SK-N-SH (cell line): Measurements from ENCODE around the gene FAM47A. TPM values are rescaled to one million over a fixed set of nuclear protein-coding genes. Genes with fewer than 3 reads are reported as not detected.

ENCODE experiments used
- CTCF ChIA-PET: fragments of 300-600, 350-600 bp; formaldehyde crosslinking; extraction: SDS; loops from one replicate; lab custom pipeline; 2021; lab: Yijun Ruan, JAX
- POLR2A ChIA-PET: fragments of 350-600 bp; sonication (Branson Sonifier 250); formaldehyde crosslinking; extraction: SDS; loops from one replicate; lab custom pipeline; 2020; ENCODE audit warnings: antibody characterized with exemption, inconsistent platforms; lab: Yijun Ruan, JAX
- DNase-seq: peaks from one replicate; pipeline ENCODE4 v3.0.0; 2012
- H2AFZ ChIP-seq: fragments of 200-600 bp; sonication (generic); 2 replicates; pipeline ENCODE4 v1.8.1; 2016; ENCODE audit warnings: antibody characterized with exemption, mild to moderate bottlenecking, low read depth
- H3F3A ChIP-seq: fragments of 200-600 bp; sonication (generic); replicated peaks from 2 replicates; pipeline ENCODE3; 2016; ENCODE audit warnings: antibody characterized with exemption, mild to moderate bottlenecking; ENCODE audit not compliant: insufficient read depth
- H3K27ac ChIP-seq, 2 experiments: fragments of 200-500 bp in 1 of 2; fragments of 200-600 bp in 1 of 2; sonication (Bioruptor generic) in 1 of 2; sonication (generic), shearing (Covaris generic) in 1 of 2; 2 replicates each; pipeline versions ENCODE4 v1.5.1 to v1.6.1; 2014 to 2016; ENCODE audit warnings: low read depth in 2 of 2, inconsistent platforms in 1 of 2, low read length in 1 of 2, mild to moderate bottlenecking in 1 of 2, mixed read lengths in 1 of 2
- H3K27me3 ChIP-seq: fragments of 200-600 bp; sonication (generic), shearing (Covaris generic); 2 replicates; pipeline ENCODE4 v1.6.1; 2016; ENCODE audit warnings: mixed run types; ENCODE audit not compliant: insufficient read depth
- H3K36me3 ChIP-seq, 2 experiments: fragments of 200-500 bp in 1 of 2; fragments of 200-600 bp in 1 of 2; sonication (Bioruptor generic) in 1 of 2; sonication (generic) in 1 of 2; replicated peaks in 1 of 2; 2 replicates each; pipeline versions ENCODE3 to v1.5.1; 2014 to 2016; ENCODE audit warnings: low read length in 1 of 2, mild to moderate bottlenecking in 1 of 2; ENCODE audit not compliant: insufficient read depth in 2 of 2, control insufficient read depth in 1 of 2
- H3K4me1 ChIP-seq, 2 experiments: fragments of 200-500 bp in 1 of 2; fragments of 200-600 bp in 1 of 2; sonication (Bioruptor generic) in 1 of 2; sonication (generic), shearing (Covaris generic) in 1 of 2; 2 replicates each; pipeline versions ENCODE4 v1.5.1 to v1.6.1; 2014 to 2016; ENCODE audit warnings: low read depth in 1 of 2, low read length in 1 of 2, mixed run types in 1 of 2; ENCODE audit not compliant: insufficient read depth in 2 of 2, control insufficient read depth in 1 of 2
- H3K4me2 ChIP-seq: fragments of 200-600 bp; sonication (generic), shearing (Covaris generic); 2 replicates; pipeline ENCODE4 v1.6.1; 2017; ENCODE audit warnings: mixed run types
- H3K4me3 ChIP-seq, 2 experiments: fragments of 200-500 bp in 1 of 2; fragments of 200-600 bp in 1 of 2; sonication (Bioruptor generic) in 1 of 2; sonication (generic), shearing (Covaris generic) in 1 of 2; 2 replicates each; pipeline versions ENCODE4 v1.5.1 to v1.8.1; 2014 to 2016; ENCODE audit warnings: low read depth in 2 of 2, inconsistent platforms in 1 of 2, low read length in 1 of 2, mild to moderate bottlenecking in 1 of 2, mixed read lengths in 1 of 2, moderate library complexity in 1 of 2
- H3K79me2 ChIP-seq: fragments of 200-600 bp; sonication (generic); 2 replicates; pipeline ENCODE4 v1.8.1; 2017; ENCODE audit warnings: mild to moderate bottlenecking; ENCODE audit not compliant: insufficient read depth
- H3K9ac ChIP-seq: fragments of 200-600 bp; sonication (generic); 2 replicates; pipeline ENCODE4 v1.6.1; 2017; ENCODE audit warnings: mixed run types
- H3K9me2 ChIP-seq: fragments of 200-600 bp; sonication (generic); 2 replicates; pipeline ENCODE4 v1.6.1; 2017; ENCODE audit warnings: mixed run types
- H3K9me3 ChIP-seq: fragments of 200-600 bp; sonication (generic); 2 replicates; pipeline ENCODE4 v1.6.1; 2017; ENCODE audit warnings: mixed run types, mild to moderate bottlenecking, moderate library complexity
- H4K20me1 ChIP-seq: fragments of 200-600 bp; sonication (generic); 2 replicates; pipeline ENCODE4 v1.6.1; 2017; ENCODE audit warnings: mild to moderate bottlenecking, mixed run types; ENCODE audit not compliant: insufficient read depth
- ELF1 ChIP-seq: IDR thresholded peaks from 2 replicates; pipeline ENCODE4 v1.4.0; 2012
- EP300 ChIP-seq, 2 experiments: IDR thresholded peaks; 2 replicates each; pipeline versions ENCODE4 v1.4.0 to v1.6.1; 2012; ENCODE audit warnings: borderline replicate concordance in 1 of 2, low read depth in 1 of 2, low read length in 1 of 2
- EZH2phosphoT487 ChIP-seq: fragments of 200-600 bp; sonication (generic); IDR thresholded peaks from 2 replicates; pipeline ENCODE4 v1.6.1; 2017; ENCODE audit warnings: low read depth, mixed run types, mild to moderate bottlenecking, antibody characterized with exemption, moderate library complexity, borderline replicate concordance
- FOSL2 ChIP-seq: IDR thresholded peaks from 2 replicates; pipeline ENCODE4 v1.4.0; 2012; ENCODE audit warnings: low read depth, mild to moderate bottlenecking, moderate library complexity, borderline replicate concordance
- FOXJ3 ChIP-seq: sonication (generic); formaldehyde crosslinking; IDR thresholded peaks from 2 replicates; pipeline ENCODE4 v1.5.1; 2020; ENCODE audit warnings: mild to moderate bottlenecking, missing genetic modification reagents
- FOXM1 ChIP-seq: IDR thresholded peaks from 2 replicates; pipeline ENCODE4 v1.4.0; 2012; ENCODE audit warnings: low read depth, mild to moderate bottlenecking
- GABPA ChIP-seq: IDR thresholded peaks from 2 replicates; pipeline ENCODE4 v1.4.0; 2012; ENCODE audit warnings: low read depth, mild to moderate bottlenecking
- JUND ChIP-seq: IDR thresholded peaks from 2 replicates; pipeline ENCODE4 v1.4.0; 2012
- MAX ChIP-seq: IDR thresholded peaks from 2 replicates; pipeline ENCODE4 v1.4.0; 2012; ENCODE audit warnings: low read depth
- MEF2A ChIP-seq: IDR thresholded peaks from 2 replicates; pipeline ENCODE4 v1.4.0; 2012; ENCODE audit warnings: low read depth, borderline replicate concordance
- NRF1 ChIP-seq: IDR thresholded peaks from 2 replicates; pipeline ENCODE4 v1.6.1; 2012; ENCODE audit warnings: low read depth, mild to moderate bottlenecking, low read length
- RAD21 ChIP-seq: IDR thresholded peaks from 2 replicates; pipeline ENCODE4 v1.6.1; 2012; ENCODE audit warnings: mild to moderate bottlenecking, low read length
- RCOR1 ChIP-seq: fragments of 150-350 bp; IDR thresholded peaks from 2 replicates; pipeline ENCODE4 v1.6.1; 2017; ENCODE audit warnings: antibody characterized with exemption, low read length
- TCF12 ChIP-seq: IDR thresholded peaks from 2 replicates; pipeline ENCODE4 v1.4.0; 2012
- TEAD4 ChIP-seq: IDR thresholded peaks from 2 replicates; pipeline ENCODE4 v1.4.0; 2012; ENCODE audit warnings: mild to moderate bottlenecking, borderline replicate concordance; ENCODE audit not compliant: insufficient read depth
- USF1 ChIP-seq: IDR thresholded peaks from 2 replicates; pipeline ENCODE4 v1.4.0; 2012; ENCODE audit warnings: low read depth, borderline replicate concordance
- YY1 ChIP-seq: IDR thresholded peaks from 2 replicates; pipeline ENCODE4 v1.4.0; 2012; ENCODE audit warnings: low read depth, mild to moderate bottlenecking
- ZBTB33 ChIP-seq: IDR thresholded peaks from 2 replicates; pipeline ENCODE4 v1.4.0; 2012; ENCODE audit warnings: low read depth, borderline replicate concordance
- WGBS: methylation state at CpG from one replicate; pipeline ENCODE4 v1.1.6; 2017; ENCODE audit warnings: low lambda C conversion rate; 5-methylcytosine and 5-hydroxymethylcytosine counted together
- polyA plus RNA-seq, 3 experiments: library from polyadenylated mRNA; depleted of rRNA; stranded (reverse); fragments of >200 nt; gene quantifications; 2 replicates each; pipeline ENCODE4 v1.2.3, GENCODE V29; 2012
- TF ChIP-seq, protein P1 (sequence below): fragments of 200-600 bp; sonication (generic); IDR thresholded peaks from 2 replicates; pipeline ENCODE4 v1.6.1; 2017; ENCODE audit warnings: antibody characterized with exemption, mild to moderate bottlenecking, moderate library complexity
- TF ChIP-seq, protein P2 (sequence below): IDR thresholded peaks from 2 replicates; pipeline ENCODE4 v1.6.1; 2012; ENCODE audit warnings: mild to moderate bottlenecking, low read depth, low read length, moderate library complexity
- TF ChIP-seq, protein P3 (sequence below): fragments of 150-350 bp; IDR thresholded peaks from 2 replicates; pipeline ENCODE4 v1.6.1; 2016; ENCODE audit warnings: mild to moderate bottlenecking, low read depth, low read length

Gene FAM47A
- polyA plus RNA-seq, 1 of the 3 experiments (the other 2 are of a cell fraction) = not detected

GRCh38 chrX:34126011-34126410, 6.1 kb downstream of the FAM47A start (continued):
- TF ChIP-seq EZH2phosphoT487 (no peak), FOXJ3 (CRISPR knock-in tag) (no peak), TEAD4 (no peak), FOXM1 (no peak), GABPA (no peak), FOSL2 (no peak), YY1 (no peak)
- TF ChIP-seq, protein P1, sequence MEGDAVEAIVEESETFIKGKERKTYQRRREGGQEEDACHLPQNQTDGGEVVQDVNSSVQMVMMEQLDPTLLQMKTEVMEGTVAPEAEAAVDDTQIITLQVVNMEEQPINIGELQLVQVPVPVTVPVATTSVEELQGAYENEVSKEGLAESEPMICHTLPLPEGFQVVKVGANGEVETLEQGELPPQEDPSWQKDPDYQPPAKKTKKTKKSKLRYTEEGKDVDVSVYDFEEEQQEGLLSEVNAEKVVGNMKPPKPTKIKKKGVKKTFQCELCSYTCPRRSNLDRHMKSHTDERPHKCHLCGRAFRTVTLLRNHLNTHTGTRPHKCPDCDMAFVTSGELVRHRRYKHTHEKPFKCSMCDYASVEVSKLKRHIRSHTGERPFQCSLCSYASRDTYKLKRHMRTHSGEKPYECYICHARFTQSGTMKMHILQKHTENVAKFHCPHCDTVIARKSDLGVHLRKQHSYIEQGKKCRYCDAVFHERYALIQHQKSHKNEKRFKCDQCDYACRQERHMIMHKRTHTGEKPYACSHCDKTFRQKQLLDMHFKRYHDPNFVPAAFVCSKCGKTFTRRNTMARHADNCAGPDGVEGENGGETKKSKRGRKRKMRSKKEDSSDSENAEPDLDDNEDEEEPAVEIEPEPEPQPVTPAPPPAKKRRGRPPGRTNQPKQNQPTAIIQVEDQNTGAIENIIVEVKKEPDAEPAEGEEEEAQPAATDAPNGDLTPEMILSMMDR = no peak

DNA sequence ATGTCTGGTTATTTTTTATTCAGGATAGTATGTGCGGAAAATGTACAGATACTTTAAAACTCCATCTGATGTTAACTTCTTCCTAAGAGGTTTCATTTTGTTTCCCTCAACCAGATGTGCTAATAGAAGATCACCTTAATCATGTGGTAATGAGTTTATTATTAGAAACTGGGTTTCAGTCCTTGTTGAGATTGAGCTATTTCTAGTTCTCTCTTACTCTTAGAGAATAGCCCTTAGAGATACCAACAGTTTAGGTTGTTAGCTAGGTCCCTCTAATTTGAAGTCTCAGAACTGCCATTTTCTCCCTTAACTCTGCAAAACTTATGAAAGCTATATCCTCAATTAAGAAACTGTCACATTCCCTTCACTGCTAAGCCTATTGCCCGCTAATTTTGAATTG, 13.0 kb downstream of the FAM47A start:
- H3F3A ChIP-seq = no peaks in the 10 kb centered on the region
- no peak overlapping the region for H3K4me3 ChIP-seq
- H3K9me3 ChIP-seq = no peaks in the 10 kb centered on the region
- no peaks in the 10 kb centered on the region for H3K27me3 ChIP-seq
- 15% methylated on average over 2 of the region's 2 CpGs for WGBS
- POLR2A ChIA-PET = no interaction called here
- no peaks in the 10 kb centered on the region for H3K9me2 ChIP-seq
- no peak overlapping the region for H2AFZ ChIP-seq
- H3K36me3 ChIP-seq = no peaks in the 10 kb centered on the region
- no peaks in the 10 kb centered on the region for H3K4me1 ChIP-seq
- no peak overlapping the region for H3K27ac ChIP-seq
- CTCF ChIA-PET = no interaction called here
- no peak for DNase-seq
- H3K4me2 ChIP-seq = no peak overlapping the region
- no peaks in the 10 kb centered on the region for H4K20me1 ChIP-seq
- no peaks in the 10 kb centered on the region for H3K79me2 ChIP-seq
- no peak overlapping the region for H3K9ac ChIP-seq
- TF ChIP-seq RCOR1 = no peak
- TF ChIP-seq EP300 (IDR thresholded peaks at IDR 0.05; ENCODE audit: borderline replicate concordance in 1 of 2, low read depth in 1 of 2, low read length in 1 of 2) = no peak
- TF ChIP-seq NRF1 = no peak
- no peak for TF ChIP-seq YY1
- TF ChIP-seq, protein P2, sequence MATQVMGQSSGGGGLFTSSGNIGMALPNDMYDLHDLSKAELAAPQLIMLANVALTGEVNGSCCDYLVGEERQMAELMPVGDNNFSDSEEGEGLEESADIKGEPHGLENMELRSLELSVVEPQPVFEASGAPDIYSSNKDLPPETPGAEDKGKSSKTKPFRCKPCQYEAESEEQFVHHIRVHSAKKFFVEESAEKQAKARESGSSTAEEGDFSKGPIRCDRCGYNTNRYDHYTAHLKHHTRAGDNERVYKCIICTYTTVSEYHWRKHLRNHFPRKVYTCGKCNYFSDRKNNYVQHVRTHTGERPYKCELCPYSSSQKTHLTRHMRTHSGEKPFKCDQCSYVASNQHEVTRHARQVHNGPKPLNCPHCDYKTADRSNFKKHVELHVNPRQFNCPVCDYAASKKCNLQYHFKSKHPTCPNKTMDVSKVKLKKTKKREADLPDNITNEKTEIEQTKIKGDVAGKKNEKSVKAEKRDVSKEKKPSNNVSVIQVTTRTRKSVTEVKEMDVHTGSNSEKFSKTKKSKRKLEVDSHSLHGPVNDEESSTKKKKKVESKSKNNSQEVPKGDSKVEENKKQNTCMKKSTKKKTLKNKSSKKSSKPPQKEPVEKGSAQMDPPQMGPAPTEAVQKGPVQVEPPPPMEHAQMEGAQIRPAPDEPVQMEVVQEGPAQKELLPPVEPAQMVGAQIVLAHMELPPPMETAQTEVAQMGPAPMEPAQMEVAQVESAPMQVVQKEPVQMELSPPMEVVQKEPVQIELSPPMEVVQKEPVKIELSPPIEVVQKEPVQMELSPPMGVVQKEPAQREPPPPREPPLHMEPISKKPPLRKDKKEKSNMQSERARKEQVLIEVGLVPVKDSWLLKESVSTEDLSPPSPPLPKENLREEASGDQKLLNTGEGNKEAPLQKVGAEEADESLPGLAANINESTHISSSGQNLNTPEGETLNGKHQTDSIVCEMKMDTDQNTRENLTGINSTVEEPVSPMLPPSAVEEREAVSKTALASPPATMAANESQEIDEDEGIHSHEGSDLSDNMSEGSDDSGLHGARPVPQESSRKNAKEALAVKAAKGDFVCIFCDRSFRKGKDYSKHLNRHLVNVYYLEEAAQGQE = no peak
- no peak for TF ChIP-seq TCF12
- no peak for TF ChIP-seq RAD21
- TF ChIP-seq ELF1 = no peak
- TF ChIP-seq TEAD4 = no peak
- no peak for TF ChIP-seq EZH2phosphoT487
- TF ChIP-seq FOXM1 = no peak
- no peak for TF ChIP-seq ZBTB33
- TF ChIP-seq USF1 = no peak
- no peak for TF ChIP-seq MEF2A
- TF ChIP-seq, protein P3, sequence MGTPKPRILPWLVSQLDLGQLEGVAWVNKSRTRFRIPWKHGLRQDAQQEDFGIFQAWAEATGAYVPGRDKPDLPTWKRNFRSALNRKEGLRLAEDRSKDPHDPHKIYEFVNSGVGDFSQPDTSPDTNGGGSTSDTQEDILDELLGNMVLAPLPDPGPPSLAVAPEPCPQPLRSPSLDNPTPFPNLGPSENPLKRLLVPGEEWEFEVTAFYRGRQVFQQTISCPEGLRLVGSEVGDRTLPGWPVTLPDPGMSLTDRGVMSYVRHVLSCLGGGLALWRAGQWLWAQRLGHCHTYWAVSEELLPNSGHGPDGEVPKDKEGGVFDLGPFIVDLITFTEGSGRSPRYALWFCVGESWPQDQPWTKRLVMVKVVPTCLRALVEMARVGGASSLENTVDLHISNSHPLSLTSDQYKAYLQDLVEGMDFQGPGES = no peak
- no peak for TF ChIP-seq JUND
- TF ChIP-seq MAX = no peak
